GM19238 (cell line): Measurements from ENCODE around the gene AKIP1.

Experiments
- DNase-seq: peaks from one replicate; pipeline ENCODE4 v3.0.0; 2011; ENCODE audit warnings: low spot score; ENCODE audit not compliant: insufficient read length

Gene AKIP1

GRCh38 chr11:8959546-8960166, 48.7 kb downstream of the AKIP1 start:
- peak; percentile 49 for DNase-seq

GRCh38 chr11:8961401-8961800, 50.4 kb downstream of the AKIP1 start:
- DNase-seq = no peak

- no peak for DNase-seq
Measured at GRCh38 chr11:8962841-8963240, 51.9 kb downstream of the AKIP1 start.

GRCh38 chr11:8963569-8964323, 52.8 kb downstream of the AKIP1 start:
- peak; percentile 65 for DNase-seq

GRCh38 chr11:8964324-8965320, 53.6 kb downstream of the AKIP1 start, which contains the start of gene TMEM9B:
TSS of gene TMEM9B (minus strand) at chr11:8964442. CDS start at chr11:8964313, 129 bp downstream.
- peak; percentile 75 for DNase-seq

GRCh38 chr11:8967184-8967583, 56.2 kb downstream of the AKIP1 start:
- no peak for DNase-seq
